Skeletal muscle cell (primary cell): ENCODE results near the gene PSME2.

Experiments
- DNase-seq: peaks from one replicate; pipeline ENCODE4 v3.0.0-alpha.2; 2010; ENCODE audit warnings: low read depth
- H3K4me3 ChIP-seq: 2 replicates; pipeline ENCODE4 v1.5.1; 2011; ENCODE audit warnings: low read depth, mild to moderate bottlenecking, control low read depth, low read length, moderate library complexity

PSME2 gene

GRCh38 chr14:24181371-24182077 lies 35.1 kb upstream of the PSME2 start:
- H3K4me3 ChIP-seq = no peak overlapping the region
- no peak for DNase-seq

- peak; percentile 64 for DNase-seq
Observed at GRCh38 chr14:24179961-24180796, 33.8 kb upstream of the PSME2 start.

GRCh38 chr14:24179294-24179960 lies 33.0 kb upstream of the PSME2 start:
- no peak for DNase-seq
- H3K4me3 ChIP-seq = no peak overlapping the region

More at GRCh38 chr14:24179961-24180796, 33.8 kb upstream of the PSME2 start:
- H3K4me3 ChIP-seq = no peak overlapping the region

- H3K4me3 ChIP-seq = no peak overlapping the region
- no peak for DNase-seq
Observed at GRCh38 chr14:24178399-24179178, 32.2 kb upstream of the PSME2 start.

- no peak overlapping the region for H3K4me3 ChIP-seq
- no peak for DNase-seq
Observed at GRCh38 chr14:24177891-24178290, 31.5 kb upstream of the PSME2 start.

GRCh38 chr14:24177041-24177825 lies 30.8 kb upstream of the PSME2 start:
- no peak overlapping the region for H3K4me3 ChIP-seq

GRCh38 chr14:24176599-24176998 lies 30.2 kb upstream of the PSME2 start:
- DNase-seq = no peak
- H3K4me3 ChIP-seq = no peak overlapping the region

More at GRCh38 chr14:24177041-24177825, 30.8 kb upstream of the PSME2 start:
- DNase-seq = no peak

- no peak overlapping the region for H3K4me3 ChIP-seq
Observed at GRCh38 chr14:24172871-24173281, 26.5 kb upstream of the PSME2 start.

GRCh38 chr14:24172261-24172860 lies 26.0 kb upstream of the PSME2 start:
- H3K4me3 ChIP-seq = peak overlapping the region; percentile 30
- no peak for DNase-seq

More at GRCh38 chr14:24172871-24173281, 26.5 kb upstream of the PSME2 start:
- no peak for DNase-seq

GRCh38 chr14:24171422-24172260 lies 25.2 kb upstream of the PSME2 start, which contains the start of gene REC8:
REC8 (plus strand) TSS chr14:24172080; CDS start chr14:24172553, 473 bp downstream.
- H3K4me3 ChIP-seq = peak within 1 kb of the TSS; percentile 30
- DNase-seq = no peak

- no peak overlapping the region for H3K4me3 ChIP-seq
- no peak for DNase-seq
Observed at GRCh38 chr14:24167469-24168114, 21.2 kb upstream of the PSME2 start.

- no peak for DNase-seq
Observed at GRCh38 chr14:24165785-24166184, 19.4 kb upstream of the PSME2 start.

GRCh38 chr14:24164518-24164991 lies 18.1 kb upstream of the PSME2 start:
- H3K4me3 ChIP-seq = no peak overlapping the region
- no peak for DNase-seq

More at GRCh38 chr14:24165785-24166184, 19.4 kb upstream of the PSME2 start:
- no peak overlapping the region for H3K4me3 ChIP-seq

- no peak for DNase-seq
Observed at GRCh38 chr14:24162093-24162492, 15.7 kb upstream of the PSME2 start.

GRCh38 chr14:24160850-24161804 lies 14.7 kb upstream of the PSME2 start, which contains the start of gene IRF9:
IRF9 (plus strand) TSS chr14:24161265; CDS start chr14:24162145, 880 bp downstream.
- DNase-seq = peak; percentile 69
- peak within 1 kb of the TSS; percentile 67 for H3K4me3 ChIP-seq

More at GRCh38 chr14:24162093-24162492, 15.7 kb upstream of the PSME2 start:
- peak overlapping the region; percentile 67 for H3K4me3 ChIP-seq
